HepG2 (cell line): ENCODE results near the gene ZNF284. TPM values are rescaled to one million over a fixed set of nuclear protein-coding genes. Genes with fewer than 3 reads are reported as not detected.

Experiments used
- ATAC-seq: fragments of 200-7000 bp; cut with Tn5 transposase; 3 replicates; pipeline ENCODE4 v1.9.1; 2020; ENCODE audit warnings: mild to moderate bottlenecking, moderate library complexity
- BruUV-seq: library from RNA; stranded (reverse); fragments of 400-500 nt; replicated peaks from 2 replicates; lab custom pipeline; 2021; lab: Mats Ljungman, UMichigan
- CTCF ChIA-PET: fragments of 300-600 bp; formaldehyde crosslinking; extraction: SDS; loops from one replicate; lab custom pipeline; 2021; ENCODE audit warnings: low total read pairs, inconsistent platforms, low intra/inter-chr PET ratio; lab: Yijun Ruan, JAX
- POLR2A ChIA-PET: fragments of 350-600 bp; sonication (Branson Sonifier 250); formaldehyde crosslinking; loops from one replicate; lab custom pipeline; 2020; ENCODE audit warnings: antibody characterized with exemption, inconsistent platforms; lab: Yijun Ruan, JAX
- DNase-seq: peaks from one replicate; pipeline ENCODE4 v3.0.0-alpha.2; 2015; ENCODE audit warnings: low spot score
- FAIRE-seq: peaks from 3 replicates; lab custom pipeline; 2011; peaks lifted over from hg19 to GRCh38; lab: Jason Lieb, UNC
- H2AFZ ChIP-seq: one replicate; pipeline ENCODE4 v1.6.1; 2011; ENCODE audit warnings: low read length, inconsistent platforms
- H3K27ac ChIP-seq: fragments of 300-600 bp; 3 replicates; pipeline ENCODE4 v1.8.0; 2011; ENCODE audit warnings: mixed run types, mild to moderate bottlenecking, mixed read lengths, low read length, inconsistent platforms; ENCODE audit not compliant: insufficient read depth; ENCODE audit errors: extremely low read length
- H3K27me3 ChIP-seq, 2 experiments: fragments of 200-600 bp in 1 of 2; 2 replicates in 1 of 2; 3 replicates in 1 of 2; pipeline versions ENCODE4 v1.6.0 to v1.8.0; 2011; ENCODE audit warnings: low read length in 2 of 2, mild to moderate bottlenecking in 2 of 2, moderate library complexity in 2 of 2, inconsistent platforms in 1 of 2; ENCODE audit not compliant: insufficient read depth in 2 of 2, control insufficient read depth in 1 of 2
- H3K36me3 ChIP-seq, 2 experiments: fragments of 200-600 bp in 1 of 2; replicated peaks in 1 of 2; 2 replicates in 1 of 2; 3 replicates in 1 of 2; pipeline versions ENCODE4 v1.5.1 to v1.8.0; 2011; ENCODE audit warnings: low read length in 2 of 2, inconsistent platforms in 1 of 2; ENCODE audit not compliant: insufficient read depth in 2 of 2, control insufficient read depth in 1 of 2
- H3K4me1 ChIP-seq: 2 replicates; pipeline ENCODE4 v1.5.1; 2012; ENCODE audit warnings: low read length, inconsistent platforms; ENCODE audit not compliant: insufficient read depth
- H3K4me2 ChIP-seq: 2 replicates; pipeline ENCODE4 v1.6.0; 2011; ENCODE audit warnings: low read depth, low read length, inconsistent platforms
- H3K4me3 ChIP-seq, 3 experiments: fragments of 200-600 bp in 1 of 3; sonication (generic), shearing (Covaris generic) in 1 of 3; replicated peaks in 1 of 3; 2 replicates each; pipeline ENCODE4 v1.5.1; 2011 to 2016; ENCODE audit warnings: low read length in 3 of 3, inconsistent platforms in 2 of 3, low read depth in 2 of 3, mild to moderate bottlenecking in 2 of 3, control low read depth in 1 of 3, mixed read lengths in 1 of 3; ENCODE audit not compliant: insufficient read depth in 1 of 3
- H3K79me2 ChIP-seq: one replicate; pipeline ENCODE4 v1.6.1; 2011; ENCODE audit warnings: low read length, inconsistent platforms; ENCODE audit not compliant: insufficient read depth
- H3K9ac ChIP-seq: 2 replicates; pipeline ENCODE4 v1.6.0; 2011; ENCODE audit warnings: mild to moderate bottlenecking, low read depth, low read length, inconsistent platforms; ENCODE audit not compliant: insufficient read depth
- H3K9me3 ChIP-seq: 2 replicates; pipeline ENCODE4 v1.5.1; 2012; ENCODE audit warnings: mild to moderate bottlenecking, low read length
- H4K20me1 ChIP-seq: 2 replicates; pipeline ENCODE4 v1.6.0; 2011; ENCODE audit warnings: inconsistent platforms, mild to moderate bottlenecking, low read length, moderate library complexity; ENCODE audit not compliant: insufficient read depth
- ELF3 ChIP-seq: IDR thresholded peaks from 2 replicates; pipeline ENCODE4 v1.6.1; 2016; ENCODE audit warnings: missing genetic modification reagents, missing compliant biosample characterization
- ESRRA ChIP-seq: sonication (generic); formaldehyde crosslinking; IDR thresholded peaks from 2 replicates; pipeline ENCODE4 v1.5.1; 2020; ENCODE audit warnings: mild to moderate bottlenecking, low read depth, missing genetic modification reagents
- ETV5 ChIP-seq: IDR thresholded peaks from 2 replicates; pipeline ENCODE4 v1.6.1; 2018; ENCODE audit warnings: missing biosample characterization, missing genetic modification reagents, inconsistent platforms, borderline replicate concordance
- HOXA3 ChIP-seq: sonication (generic); formaldehyde crosslinking; IDR thresholded peaks from 2 replicates; pipeline ENCODE4 v1.5.0; 2020; ENCODE audit warnings: missing genetic modification reagents
- KAT8 ChIP-seq: IDR thresholded peaks from 2 replicates; pipeline ENCODE4 v1.6.1; 2016; ENCODE audit warnings: missing genetic modification reagents, missing compliant biosample characterization
- KLF16 ChIP-seq, 2 experiments: sonication (generic) in 1 of 2; formaldehyde crosslinking in 1 of 2; IDR thresholded peaks; 2 replicates each; pipeline versions ENCODE4 v1.6.1 to v1.8.0; 2016 to 2023; ENCODE audit warnings: missing genetic modification reagents in 2 of 2, missing compliant biosample characterization in 1 of 2
- MYC ChIP-seq: sonication (generic); formaldehyde crosslinking; IDR thresholded peaks from 2 replicates; pipeline ENCODE4 v1.9.0; 2021; ENCODE audit warnings: missing genetic modification reagents, borderline replicate concordance
- RARA ChIP-seq: IDR thresholded peaks from 2 replicates; pipeline ENCODE4 v1.6.1; 2016; ENCODE audit warnings: missing genetic modification reagents, missing compliant biosample characterization
- WIZ ChIP-seq: sonication (generic); formaldehyde crosslinking; IDR thresholded peaks from 2 replicates; pipeline ENCODE4 v1.5.1; 2020; ENCODE audit warnings: mild to moderate bottlenecking, missing genetic modification reagents
- ZBTB37 ChIP-seq: sonication (generic); formaldehyde crosslinking; IDR thresholded peaks from 2 replicates; pipeline ENCODE4 v1.4.0; 2020; ENCODE audit warnings: mild to moderate bottlenecking, missing genetic modification reagents
- ZMYM4 ChIP-seq: sonication (generic); formaldehyde crosslinking; IDR thresholded peaks from 2 replicates; pipeline ENCODE4 v1.8.1; 2023; ENCODE audit warnings: mild to moderate bottlenecking, missing genetic modification reagents
- ZNF232 ChIP-seq: sonication (generic); formaldehyde crosslinking; IDR thresholded peaks from 2 replicates; pipeline ENCODE4 v1.4.0; 2020; ENCODE audit warnings: missing genetic modification reagents, borderline replicate concordance
- ZNF441 ChIP-seq: sonication (generic); formaldehyde crosslinking; IDR thresholded peaks from 2 replicates; pipeline ENCODE4 v1.7.0; 2021; ENCODE audit warnings: missing genetic modification reagents, borderline replicate concordance
- ZNF687 ChIP-seq: sonication (generic); formaldehyde crosslinking; IDR thresholded peaks from 2 replicates; pipeline ENCODE4 v1.5.1; 2020; ENCODE audit warnings: mild to moderate bottlenecking, missing genetic modification reagents, moderate library complexity
- ZNF747 ChIP-seq: sonication (generic); formaldehyde crosslinking; IDR thresholded peaks from 2 replicates; pipeline ENCODE4 v1.8.1; 2023; ENCODE audit warnings: missing genetic modification reagents, mild to moderate bottlenecking, borderline replicate concordance
- ZNF781 ChIP-seq: sonication (generic); formaldehyde crosslinking; IDR thresholded peaks from 2 replicates; pipeline ENCODE4 v1.5.1; 2020; ENCODE audit warnings: borderline replicate concordance, mild to moderate bottlenecking, missing genetic modification reagents; ENCODE audit errors: not compliant biosample characterization
- WGBS: methylation state at CpG from one replicate; pipeline ENCODE4 v1.1.6; 2017; ENCODE audit warnings: low lambda C conversion rate; 5-methylcytosine and 5-hydroxymethylcytosine counted together
- in situ Hi-C: cut with HindIII; loops from 2 replicates; pipeline ENCODE4 v1.10.0; 2017; ENCODE audit warnings: low pct_unique_long_range_greater_than_20kb; ENCODE audit not compliant: extremely low pct_ligation_motif_present
- intact Hi-C: fragments of 100-400 bp; cut with micrococcal nuclease; formaldehyde crosslinking; loops from one replicate; pipeline ENCODE4 v1.10.0; 2022; ENCODE audit not compliant: unreplicated experiment
- polyA plus RNA-seq, 8 experiments: library from polyadenylated mRNA; depleted of rRNA in 3 of 8; stranded (reverse) in 7 of 8; unstranded in 1 of 8; fragments of >200 nt; fragmentation: Illumina TruSeq in 4 of 8; extraction: Trizol in 4 of 8; gene quantifications; 2 replicates each; pipeline versions ENCODE4 v1.2.1 to v1.2.3, GENCODE V29; 2011 to 2016; ENCODE audit warnings: low read depth in 4 of 8, missing spikeins in 1 of 8, mixed read lengths in 1 of 8; ENCODE audit not compliant: insufficient read depth in 1 of 8
- total RNA-seq, 5 experiments: library from RNA; depleted of rRNA; stranded (reverse); fragments of >200 nt; fragmentation: Illumina TruSeq; extraction: Trizol; gene quantifications; 2 replicates each; pipeline ENCODE4 v1.2.3, GENCODE V29; 2016; ENCODE audit warnings: low read depth in 1 of 5

ZNF284 gene
- total and polyA plus RNA-seq, 2 of the 13 experiments (the other 11 are each of a cell fraction or from before 2014, with no cell fraction given) = 1.2 to 2.3 TPM

GRCh38 chr19:44024900-44025216 is 47.1 kb upstream of the ZNF284 start (continued):
- TF ChIP-seq ZBTB37 (0 out of 2 replicates have a peak, but pooled peaks have one; percentile 34), ZNF747 (no peak), ZMYM4 (peak; percentile 34; the same call in 1 of the 2 replicates), ELF3 (CRISPR knock-in tag) (0 out of 2 replicates have a peak, but pooled peaks have one; percentile 11), RARA (CRISPR knock-in tag) (0 out of 2 replicates have a peak, but pooled peaks have one; percentile 7), ESRRA (CRISPR knock-in tag) (no peak)

DNA sequence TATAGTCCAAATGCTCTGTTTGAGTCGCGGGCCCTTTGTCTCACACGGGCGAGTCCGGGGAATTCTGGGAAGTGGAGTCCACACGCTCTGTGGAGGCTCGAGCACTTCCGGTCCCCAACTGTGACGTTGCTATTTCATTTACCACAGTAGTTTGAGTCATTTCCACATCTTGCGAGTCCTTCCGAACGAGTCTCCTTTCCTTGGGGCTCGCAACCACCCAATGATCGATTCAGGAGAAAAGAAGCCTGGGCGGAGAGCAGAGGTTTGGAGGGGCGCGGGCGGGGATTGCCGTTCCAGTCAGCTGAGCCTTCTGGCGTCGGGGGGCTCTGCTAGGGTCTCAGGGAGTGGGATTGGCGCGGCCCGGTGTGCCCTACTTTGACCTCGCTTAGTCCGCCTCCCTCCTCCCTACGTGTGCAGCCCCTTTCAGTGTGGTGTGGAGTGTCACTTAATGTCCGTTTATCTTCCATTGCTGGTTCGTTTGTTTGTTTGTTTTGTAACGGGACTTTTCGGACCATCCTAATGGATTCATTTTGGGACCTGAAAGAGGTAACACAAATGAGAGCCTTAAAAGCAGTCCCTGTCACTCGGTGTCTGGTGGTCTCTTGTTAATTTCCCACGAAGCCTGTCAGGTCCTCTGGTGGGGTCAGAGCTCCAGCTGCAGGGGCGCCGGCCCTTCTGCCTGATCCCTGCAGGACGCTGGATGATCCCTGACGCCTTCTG is 46.6 kb upstream of the ZNF284 start, which contains the start of gene ZNF222:
Gene ZNF222, plus strand, starts transcription at position 163 of the 720 bp plus-strand sequence. Its CDS starts 58 bp downstream, at position 221.
- intact Hi-C loops (loop anchor here (2.0 kb wide), 1 partner anchor 75 kb away; the partner anchor contains the start of gene ZNF221), in situ Hi-C loops (no loop called here)
- ChIA-PET CTCF (no interaction called here), POLR2A (interaction anchor here (0.8 to 1.6 kb wide), 3 partner anchors 21 to 90 kb away, joined by 3 to 6 read pairs (median 5); partner anchors contain the start of genes ZNF223 and ZNF45)
- Histone ChIP-seq H4K20me1 (no peaks in the 10 kb centered on the region), H3K79me2 (peaks cover 4% of the 10 kb centered on the region), H3K4me2 (peak within 1 kb of the TSS; percentile 85), H3K36me3 (peaks cover 3 to 16% of the 10 kb centered on the region in 2 experiments; a peak in 3 of 5 replicates), H2AFZ (peak within 1 kb of the TSS; percentile 98), H3K9me3 (no peaks in the 10 kb centered on the region), H3K27me3 (no peaks in the 10 kb centered on the region; a peak in 1 of 5 replicates), H3K27ac (peak within 1 kb of the TSS; percentile 42), H3K4me3 (peak within 1 kb of the TSS; percentile 88 to 97 (median 91)), H3K9ac (peak within 1 kb of the TSS; percentile 75), H3K4me1 (peaks cover 16% of the 10 kb centered on the region; the same call in 1 of the 2 replicates)
- peak; percentile 83 for FAIRE-seq
- ATAC-seq = peak; percentile 100
- TSS peak; percentile 82 for BruUV-seq
- DNase-seq = peak; percentile 76
- WGBS = 1% methylated on average over 31 of the region's 37 CpGs
- TF ChIP-seq ZNF687 = peak; percentile 64
- 0 out of 2 replicates have a peak, but pooled peaks have one; percentile 22 for TF ChIP-seq MYC
- TF ChIP-seq KAT8 (CRISPR knock-in tag) = peak; percentile 91
- TF ChIP-seq ZNF781 = peak; percentile 53
- TF ChIP-seq ETV5 (CRISPR knock-in tag) = peak; percentile 27; the same call in 1 of the 2 replicates
- TF ChIP-seq KLF16 (CRISPR knock-in tag; IDR thresholded peaks at IDR 0.05) = peak in 1 of 2 experiments; percentile 64; a peak in 1 of 4 replicates
- TF ChIP-seq WIZ (CRISPR knock-in tag) = 0 out of 2 replicates have a peak, but pooled peaks have one; percentile 26
- 0 out of 2 replicates have a peak, but pooled peaks have one; percentile 32 for TF ChIP-seq ZNF232
- no peak for TF ChIP-seq ZNF441 (CRISPR knock-in tag)
- peak; percentile 90 for TF ChIP-seq HOXA3 (CRISPR knock-in tag)
